Endodermal cell (in vitro differentiated cells): ENCODE measurements around the gene IL21R. TPM values are rescaled to one million over a fixed set of nuclear protein-coding genes. Genes with fewer than 3 reads are reported as not detected.
A peak's percentile ranks its signal among the peaks of the same experiment; 100 is the strongest.

ENCODE experiments used
- DNase-seq: peaks from one replicate; pipeline ENCODE4 v3.0.0-alpha.2; 2017
- H3K27ac ChIP-seq: 2 replicates; pipeline ENCODE4 v1.5.1; 2013; ENCODE audit warnings: mild to moderate bottlenecking, low read depth, low read length, moderate library complexity
- H3K27me3 ChIP-seq: 2 replicates; pipeline ENCODE4 v1.6.1; 2013; ENCODE audit warnings: mild to moderate bottlenecking, low read length, moderate library complexity; ENCODE audit not compliant: insufficient read depth, control insufficient read depth, poor library complexity, severe bottlenecking
- H3K36me3 ChIP-seq: 2 replicates; pipeline ENCODE4 v1.7.0; 2013; ENCODE audit warnings: mild to moderate bottlenecking, low read length, moderate library complexity; ENCODE audit not compliant: control insufficient read depth, insufficient read depth
- H3K4me1 ChIP-seq: one replicate; pipeline ENCODE4 v1.7.0; 2013; ENCODE audit warnings: low read length; ENCODE audit not compliant: control insufficient read depth, insufficient read depth
- H3K4me3 ChIP-seq: 2 replicates; pipeline ENCODE4 v1.5.1; 2013; ENCODE audit warnings: mild to moderate bottlenecking, low read length, moderate library complexity
- H3K9ac ChIP-seq: 2 replicates; pipeline ENCODE4 v1.6.1; 2013; ENCODE audit warnings: mild to moderate bottlenecking, low read length, moderate library complexity; ENCODE audit not compliant: poor library complexity, severe bottlenecking; ENCODE audit errors: extremely low read depth
- H3K9me3 ChIP-seq: 2 replicates; pipeline ENCODE4 v1.6.1; 2013; ENCODE audit warnings: mild to moderate bottlenecking, low read length, moderate library complexity; ENCODE audit not compliant: control insufficient read depth
- H3K27ac Mint-ChIP-seq: 2 replicates; pipeline ENCODE4 v1.8.0; 2020; ENCODE audit warnings: mixed read lengths
- H3K27me3 Mint-ChIP-seq: 2 replicates; pipeline ENCODE4 v1.8.0; 2021; ENCODE audit warnings: mild to moderate bottlenecking, mixed read lengths; ENCODE audit not compliant: insufficient read depth
- H3K36me3 Mint-ChIP-seq: 2 replicates; pipeline ENCODE4 v1.8.0; 2020; ENCODE audit warnings: low read depth, mixed read lengths
- H3K4me1 Mint-ChIP-seq: 2 replicates; pipeline ENCODE4 v1.8.0; 2020; ENCODE audit warnings: mixed read lengths
- H3K4me3 Mint-ChIP-seq: 2 replicates; pipeline ENCODE4 v1.8.0; 2020; ENCODE audit warnings: mild to moderate bottlenecking, moderate library complexity, mixed read lengths
- H3K9me3 Mint-ChIP-seq: 2 replicates; pipeline ENCODE4 v1.8.0; 2020; ENCODE audit warnings: mild to moderate bottlenecking, mixed read lengths
- CTCF ChIP-seq: fragments of 200-600 bp; sonication (generic); conservative IDR thresholded peaks from 2 replicates; pipeline ENCODE4 v1.5.0; 2021; ENCODE audit warnings: antibody characterized with exemption, mild to moderate bottlenecking
- WGBS, 2 experiments: methylation state at CpG; one replicate each; pipeline versions ENCODE4 v1.1.5 to v1.1.7; 2013; ENCODE audit warnings: missing lambda C conversion rate in 2 of 2, mixed read lengths in 1 of 2; ENCODE audit not compliant: insufficient coverage in 1 of 2, insufficient read length in 1 of 2; 5-methylcytosine and 5-hydroxymethylcytosine counted together
- total RNA-seq, 2 donors: library from RNA; stranded (reverse); fragmentation: NEBNext Ultra II Directional in 1 of 2; extraction: Animal tissue kit (Norgen Biotek cat#: 25700) in 1 of 2; gene quantifications; 2 replicates in 1 of 2; 3 replicates in 1 of 2; pipeline ENCODE4 v1.2.1, GENCODE V29; 2021

The IL21R gene
- total RNA-seq, 2 donors from 2014 or later: 0.18 TPM; not detected in 1

GRCh38 chr16:27399969-27400368 lies 2.0 kb upstream of the IL21R start:
- 88 to 100% methylated on average over 1 to 2 of the region's 2 CpGs for WGBS, 2 experiments
- H3K9me3 Mint-ChIP-seq: peaks cover 2% of the 10 kb centered on the region
- no peak for DNase-seq
- Histone ChIP-seq H3K27ac (no peak overlapping the region), H3K36me3 (no peaks in the 10 kb centered on the region), H3K27me3 (no peaks in the 10 kb centered on the region), H3K9ac (no peak overlapping the region), H3K4me3 (no peak overlapping the region), H3K9me3 (no peaks in the 10 kb centered on the region), H3K4me1 (no peaks in the 10 kb centered on the region)
- H3K4me1 Mint-ChIP-seq: no peaks in the 10 kb centered on the region
- H3K27ac Mint-ChIP-seq: no peak overlapping the region
- no peak for TF ChIP-seq CTCF
- H3K4me3 Mint-ChIP-seq: no peak overlapping the region
- H3K36me3 Mint-ChIP-seq: no peaks in the 10 kb centered on the region
- H3K27me3 Mint-ChIP-seq: no peaks in the 10 kb centered on the region

GRCh38 chr16:27400751-27401620 lies 988 bp upstream of the IL21R start:
- WGBS, 2 experiments: 86 to 90% methylated on average over 9 to 11 of the region's 11 CpGs
- H3K27ac Mint-ChIP-seq: no peak overlapping the region

GRCh38 chr16:27402569-27402963 lies 592 bp downstream of the IL21R start:
- Histone ChIP-seq H3K27me3 (no peaks in the 10 kb centered on the region), H3K36me3 (no peaks in the 10 kb centered on the region), H3K9me3 (no peaks in the 10 kb centered on the region), H3K4me1 (no peaks in the 10 kb centered on the region), H3K9ac (no peak overlapping the region), H3K27ac (peak overlapping the region; percentile 38), H3K4me3 (no peak overlapping the region)
- H3K9me3 Mint-ChIP-seq: no peaks in the 10 kb centered on the region
- H3K36me3 Mint-ChIP-seq: no peaks in the 10 kb centered on the region
- H3K27me3 Mint-ChIP-seq: no peaks in the 10 kb centered on the region
- H3K27ac Mint-ChIP-seq: no peak overlapping the region
- WGBS, 2 experiments: 84 to 92% methylated on average over 4 to 8 of the region's 8 CpGs
- no peak overlapping the region for H3K4me3 Mint-ChIP-seq
- H3K4me1 Mint-ChIP-seq: no peaks in the 10 kb centered on the region
- no peak for TF ChIP-seq CTCF
- no peak for DNase-seq

More at GRCh38 chr16:27400751-27401620, 988 bp upstream of the IL21R start:
- Histone ChIP-seq H3K36me3 (no peaks in the 10 kb centered on the region), H3K27me3 (no peaks in the 10 kb centered on the region), H3K9me3 (no peaks in the 10 kb centered on the region), H3K4me1 (no peaks in the 10 kb centered on the region), H3K9ac (no peak overlapping the region), H3K27ac (no peak overlapping the region), H3K4me3 (no peak overlapping the region)
- no peak for DNase-seq
- Mint-ChIP-seq H3K27me3 (no peaks in the 10 kb centered on the region), H3K4me3 (no peak overlapping the region), H3K36me3 (no peaks in the 10 kb centered on the region), H3K9me3 (no peaks in the 10 kb centered on the region), H3K4me1 (no peaks in the 10 kb centered on the region)
- no peak for TF ChIP-seq CTCF
